HG03103 (cell line): ENCODE measurements around the gene SLC12A4.
"Not testable (repeated sequence)": the region's sequence is repeated elsewhere in the genome, so short reads cannot be mapped to it uniquely, and the experiment has no call there.

Experiments
- ATAC-seq: cut with Tn5 transposase; IDR thresholded peaks from one replicate; pipeline ENCODE4 v1.9.1; 2021; ENCODE audit warnings: low read depth; ENCODE audit not compliant: unreplicated experiment

Gene SLC12A4

DNA sequence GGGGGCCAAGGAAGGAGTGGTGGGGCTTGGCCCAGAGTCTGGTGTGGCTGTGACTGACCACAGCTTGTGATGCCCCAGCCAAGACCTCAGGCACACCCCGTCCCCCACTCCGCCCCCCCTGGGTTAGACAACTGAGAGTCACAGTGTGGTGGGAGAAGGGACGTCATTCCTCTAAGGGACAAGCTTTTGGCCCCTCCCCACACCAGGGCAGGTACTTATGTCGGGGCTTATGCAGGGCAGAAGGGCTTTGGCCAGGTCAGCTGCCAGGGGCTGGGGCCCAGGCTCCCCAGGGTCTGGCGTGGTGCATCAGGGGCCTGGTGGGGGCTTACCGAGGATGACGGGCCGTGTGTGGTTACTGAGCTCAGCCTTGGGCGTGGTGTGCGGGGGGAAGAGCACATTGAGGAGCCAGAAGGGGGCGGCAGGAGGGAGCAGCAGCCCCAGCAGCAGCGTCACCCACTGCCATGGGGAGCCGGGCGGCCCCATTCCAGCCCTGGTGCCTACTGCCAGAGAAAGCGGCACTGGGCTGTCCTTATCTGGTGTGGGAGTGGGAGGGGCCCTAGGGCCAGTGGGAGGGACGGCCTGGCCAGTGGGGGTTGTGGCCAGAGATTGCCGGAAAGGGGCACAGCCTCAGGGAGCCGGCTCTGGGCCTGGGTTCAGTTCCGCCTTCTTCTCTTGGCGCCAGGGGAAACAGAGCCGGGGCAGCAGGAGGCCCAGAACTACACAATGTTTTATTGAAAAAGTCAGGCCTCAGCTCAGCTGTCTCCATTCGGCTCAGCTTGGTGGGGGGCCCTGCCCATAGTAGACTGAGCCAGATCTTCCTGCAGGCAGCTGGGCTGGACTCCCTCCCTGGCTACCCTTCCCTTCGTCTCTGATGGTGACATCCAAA, 24.6 kb downstream of the SLC12A4 start, which contains the start of gene LCAT:
LCAT (minus strand) TSS at position 502 of the 886 bp plus-strand sequence; CDS start at position 483, 19 bp downstream.
- no peak for ATAC-seq

DNA sequence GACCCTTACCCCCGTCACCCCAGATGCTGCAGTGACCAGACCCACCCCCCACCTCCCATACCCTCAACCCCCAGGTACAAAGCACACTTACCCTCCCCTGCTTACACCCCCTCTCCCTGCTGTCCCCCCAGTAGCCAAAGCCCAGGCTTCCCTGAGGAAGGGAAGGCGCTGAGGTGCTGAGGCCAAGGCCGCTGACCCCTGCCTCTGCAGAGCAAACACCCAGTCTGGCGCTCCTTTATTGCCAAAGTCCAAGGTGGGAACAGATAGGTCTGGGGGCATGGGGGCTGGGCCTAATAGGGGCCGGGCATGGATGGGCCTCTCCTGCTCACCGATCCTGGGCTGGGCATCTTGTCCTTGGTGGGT, 25.2 kb downstream of the SLC12A4 start:
- no peak for ATAC-seq

DNA sequence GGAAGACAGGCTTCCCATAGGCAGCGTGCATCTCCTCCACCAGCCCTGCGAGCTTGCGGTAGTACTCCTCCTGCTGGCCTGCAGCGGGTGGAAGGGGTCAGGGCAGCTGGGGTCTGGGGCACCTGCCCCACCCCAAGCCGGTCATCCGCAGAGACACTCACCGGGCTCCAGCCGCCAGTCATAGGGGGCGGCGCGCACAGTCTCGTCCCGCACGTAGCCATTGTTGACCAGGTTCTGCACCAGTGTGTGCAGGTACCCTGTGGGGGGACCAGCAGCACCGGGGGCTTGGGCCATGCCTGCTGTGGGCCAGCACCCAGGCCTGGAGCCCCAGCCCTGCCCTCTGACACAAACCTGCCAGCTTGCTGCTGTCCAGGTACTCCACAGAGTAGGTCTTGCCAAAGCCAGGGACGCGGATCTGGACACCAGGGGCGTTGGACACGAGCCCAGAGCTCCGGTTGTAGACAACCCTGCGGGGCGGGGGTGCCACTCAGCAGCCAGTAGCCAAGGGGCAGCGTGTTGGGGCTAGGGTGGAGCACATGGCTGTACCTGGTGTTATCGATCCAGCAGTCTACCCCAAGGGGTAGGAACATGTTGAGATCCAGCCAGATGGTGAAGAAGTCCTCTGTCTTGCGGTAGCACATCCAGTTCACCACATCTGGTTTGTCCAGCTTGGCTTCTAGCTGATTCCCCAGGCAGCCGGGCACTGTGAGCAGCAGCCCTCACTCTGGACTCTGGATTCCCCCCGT, 25.8 kb downstream of the SLC12A4 start:
- no peak for ATAC-seq

DNA sequence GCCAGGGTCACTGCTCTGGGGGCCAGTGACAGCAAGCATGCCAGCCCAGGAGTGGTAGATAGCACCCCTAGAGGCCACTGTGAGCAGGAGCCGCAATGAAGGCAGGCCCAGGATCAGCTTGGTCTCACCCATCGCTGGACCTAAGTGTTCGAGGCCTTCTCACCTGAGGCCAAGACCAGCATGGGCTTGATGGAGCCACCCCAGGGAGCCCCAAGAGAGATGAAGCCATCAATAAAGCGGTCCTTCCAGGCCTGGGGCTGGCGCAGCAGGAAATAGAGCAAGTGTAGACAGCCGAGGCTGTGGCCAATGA, 26.3 kb downstream of the SLC12A4 start:
- ATAC-seq, result no peak

DNA sequence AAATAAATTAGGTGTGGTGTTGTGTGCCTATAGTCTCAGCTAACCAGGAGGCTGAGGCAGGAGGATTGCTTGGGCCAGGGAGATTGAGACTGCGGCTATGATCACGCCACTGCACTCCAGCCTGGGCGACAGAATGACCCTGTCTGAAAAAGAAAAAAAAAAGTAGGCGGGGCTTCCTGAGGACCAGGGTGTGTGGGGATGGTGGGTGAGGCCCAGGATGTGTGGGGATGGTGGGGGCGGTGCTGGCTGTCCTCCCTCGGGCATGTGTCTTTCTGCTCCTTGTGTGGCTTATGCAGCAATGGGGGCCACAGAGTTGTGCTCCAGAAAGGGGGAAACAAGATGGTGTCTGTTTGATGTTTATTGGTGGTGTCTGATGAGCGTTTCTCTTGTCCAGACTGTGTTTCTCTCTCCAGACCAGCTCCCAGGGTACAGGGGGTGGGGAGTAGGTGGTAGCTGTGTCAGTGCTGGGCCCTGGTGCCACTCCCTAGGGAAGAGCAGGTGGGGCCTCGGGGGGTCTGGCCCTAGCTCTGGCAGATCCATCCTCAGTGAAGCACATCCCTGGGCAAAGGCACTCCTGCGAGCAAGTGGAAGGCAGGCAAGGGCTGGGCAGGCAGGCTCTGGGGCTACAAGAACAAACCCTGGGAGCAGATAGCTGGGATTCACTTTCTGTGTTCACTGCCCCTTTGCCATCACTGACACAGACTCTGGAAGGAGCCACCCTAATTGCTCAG, 26.8 kb downstream of the SLC12A4 start:
- ATAC-seq, result no peak

DNA sequence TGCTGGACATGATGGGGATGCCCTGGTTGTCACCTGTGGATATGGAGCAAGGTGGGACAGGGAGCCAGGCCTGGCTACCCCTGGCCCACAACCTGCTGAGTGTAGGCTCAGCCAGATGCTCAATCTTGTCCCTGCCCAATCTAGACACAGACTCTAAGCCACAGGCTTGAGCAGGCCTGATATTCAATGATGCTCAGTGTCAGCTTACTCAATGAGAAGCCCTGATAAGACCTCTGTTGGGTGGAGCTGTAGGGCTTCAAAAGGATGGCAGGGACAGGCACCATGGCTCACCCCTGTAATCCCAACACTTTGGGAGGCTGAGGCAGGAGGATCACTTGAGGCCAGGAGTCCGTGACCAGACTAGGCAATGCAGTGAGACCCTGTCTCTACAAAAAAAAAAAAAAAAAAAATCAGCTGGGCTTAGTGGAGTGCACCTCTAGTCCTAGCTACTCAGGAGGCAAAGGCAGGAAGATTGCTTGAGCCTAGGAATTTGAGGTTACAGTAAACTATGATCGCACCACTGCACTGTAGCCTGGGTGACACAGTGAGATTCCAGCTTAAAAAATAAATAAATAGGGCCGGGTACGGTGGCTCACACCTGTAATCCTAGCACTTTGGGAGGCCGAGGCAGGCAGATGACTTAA, 27.9 kb downstream of the SLC12A4 start:
- no peak for ATAC-seq

DNA sequence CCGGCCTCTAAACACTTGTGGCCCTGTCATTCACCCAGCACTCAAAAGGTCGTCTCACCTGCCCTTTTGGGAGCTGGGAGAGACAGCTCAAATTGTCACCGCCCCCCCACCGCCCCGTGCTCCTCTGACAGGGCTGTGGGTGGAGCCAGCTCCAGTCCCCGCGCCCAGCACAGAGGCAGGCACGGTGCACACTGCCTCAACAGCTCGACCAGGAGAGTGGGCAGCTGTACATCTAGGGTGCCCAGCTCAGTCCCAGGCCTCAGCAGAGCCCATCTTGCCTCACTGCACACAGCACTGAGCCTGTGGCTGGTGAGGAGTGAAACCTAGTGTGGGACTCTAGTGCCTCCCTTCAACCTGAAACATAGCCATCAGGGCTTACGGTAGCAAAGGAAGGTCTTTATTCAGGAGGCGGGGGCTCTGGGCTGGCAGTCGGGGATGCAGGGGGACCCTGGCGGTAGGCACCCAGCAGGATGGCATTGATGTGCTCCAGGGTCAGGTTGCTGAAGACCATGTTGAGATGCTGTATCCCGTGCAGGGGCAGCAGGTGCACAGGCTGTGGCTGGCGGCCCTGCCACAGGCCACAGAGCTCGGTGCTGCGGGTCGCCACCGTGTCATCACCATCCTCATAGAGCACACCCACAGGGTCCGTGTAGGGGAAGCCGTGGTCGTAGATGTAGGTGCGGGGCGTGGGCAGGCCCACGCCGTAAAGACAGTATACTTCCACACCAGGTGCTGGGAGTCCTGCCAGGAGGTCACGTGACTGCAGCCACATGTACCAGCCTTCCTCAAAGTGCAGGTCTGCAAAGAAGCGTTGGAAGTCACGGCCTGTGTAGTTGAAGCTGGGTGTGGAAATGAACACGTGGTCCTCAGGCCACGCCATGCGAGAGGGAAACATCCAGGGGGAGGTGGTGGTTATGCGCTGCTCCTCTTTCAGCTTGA, 28.7 kb downstream of the SLC12A4 start:
- ATAC-seq, result no peak

DNA sequence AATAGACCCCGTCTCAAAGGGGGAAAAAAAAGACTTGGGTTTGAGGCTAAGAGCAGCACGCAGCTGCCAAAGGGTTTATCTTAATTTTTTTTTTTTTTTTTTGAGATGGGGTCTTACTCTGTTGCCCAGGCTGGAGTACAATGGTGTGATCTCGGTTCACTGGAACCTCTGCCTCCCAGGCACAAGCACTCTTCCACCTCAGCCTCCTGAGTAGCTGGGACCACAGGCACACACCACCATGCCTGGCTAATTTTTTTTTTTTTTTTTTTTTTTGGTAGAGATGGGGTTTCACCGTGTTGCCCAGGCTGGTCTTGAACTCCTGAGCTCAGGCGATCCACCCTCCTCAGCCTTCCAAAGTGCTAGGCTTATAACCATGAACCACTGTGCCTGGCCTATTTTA, 30.7 kb downstream of the SLC12A4 start:
- not testable (repeated sequence) for ATAC-seq

DNA sequence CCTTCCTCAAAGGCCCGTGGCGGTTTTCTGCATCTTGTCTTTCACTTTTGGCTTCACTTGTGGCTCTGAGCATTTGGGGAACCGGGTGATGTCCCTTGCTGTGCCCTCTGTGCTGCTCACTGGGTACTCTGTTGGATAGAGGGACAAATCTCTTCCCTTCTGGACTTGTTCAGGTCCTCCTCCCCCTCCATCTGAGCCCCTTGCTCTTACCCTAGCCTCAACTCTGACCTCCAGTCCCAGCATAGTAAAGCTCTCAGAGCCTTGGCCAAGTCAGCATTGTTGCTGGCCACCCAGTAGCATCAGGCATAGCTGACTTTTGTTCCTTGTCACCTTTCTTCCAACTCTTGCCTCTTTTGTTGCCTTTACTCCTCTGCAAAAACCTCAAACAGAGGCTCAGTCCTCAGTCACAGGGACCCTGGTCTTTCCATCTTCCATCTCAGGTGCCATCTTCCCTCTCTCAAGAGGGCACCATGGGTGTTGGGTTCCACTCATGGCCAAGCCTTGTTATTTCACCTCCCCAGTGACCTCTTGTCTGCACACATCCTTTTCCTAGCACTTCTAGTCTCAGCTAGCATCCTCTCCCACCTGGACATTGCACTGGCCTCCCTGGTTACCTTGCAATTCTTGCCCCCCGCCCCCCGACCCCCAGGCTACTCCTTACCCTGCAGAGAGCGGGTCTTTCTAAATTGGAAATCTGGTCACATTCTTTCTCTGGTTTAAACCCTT, 31.4 kb downstream of the SLC12A4 start:
- peak; percentile 45 for ATAC-seq

DNA sequence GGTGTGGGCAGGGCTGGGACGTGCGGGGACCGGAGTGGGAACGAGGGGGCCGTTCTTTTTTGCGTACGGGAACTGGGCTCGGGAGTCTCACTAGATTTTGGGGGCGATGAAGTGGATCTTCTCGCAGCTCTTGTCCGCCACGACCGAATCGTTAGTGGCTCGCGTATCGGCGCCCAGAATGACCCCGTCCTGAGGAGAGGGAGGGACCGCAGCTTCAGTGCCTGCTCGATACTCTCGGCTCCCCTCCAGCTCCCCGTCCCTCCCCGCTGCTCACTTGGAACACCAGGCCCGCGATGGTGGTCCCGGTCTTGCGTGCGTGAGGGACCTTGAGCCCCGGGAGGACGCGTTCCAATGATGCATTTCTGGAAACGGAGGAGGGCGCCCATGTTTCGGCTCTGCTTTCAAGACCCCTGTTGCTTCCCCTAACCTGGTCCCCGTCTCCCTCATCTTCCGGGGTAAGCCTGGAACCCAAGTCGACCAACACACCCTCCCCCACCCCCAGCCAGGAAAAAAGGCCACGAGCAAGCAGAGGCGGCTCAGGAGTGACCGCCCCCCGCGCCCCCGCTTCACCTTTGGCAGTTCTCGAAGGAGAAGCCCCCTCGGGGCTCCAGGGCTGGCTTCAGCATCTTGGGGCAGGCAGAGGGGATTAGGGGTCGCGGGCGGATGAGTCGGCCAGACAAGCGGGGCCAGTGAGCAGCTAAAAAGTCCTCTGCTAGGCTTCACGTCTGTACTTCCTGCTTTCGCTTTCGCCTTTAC, 32.1 kb downstream of the SLC12A4 start, which contains the start of gene PSMB10:
PSMB10 (minus strand) TSS at position 727 of the 756 bp plus-strand sequence; CDS start at position 626, 101 bp downstream.
- ATAC-seq, result no peak

DNA sequence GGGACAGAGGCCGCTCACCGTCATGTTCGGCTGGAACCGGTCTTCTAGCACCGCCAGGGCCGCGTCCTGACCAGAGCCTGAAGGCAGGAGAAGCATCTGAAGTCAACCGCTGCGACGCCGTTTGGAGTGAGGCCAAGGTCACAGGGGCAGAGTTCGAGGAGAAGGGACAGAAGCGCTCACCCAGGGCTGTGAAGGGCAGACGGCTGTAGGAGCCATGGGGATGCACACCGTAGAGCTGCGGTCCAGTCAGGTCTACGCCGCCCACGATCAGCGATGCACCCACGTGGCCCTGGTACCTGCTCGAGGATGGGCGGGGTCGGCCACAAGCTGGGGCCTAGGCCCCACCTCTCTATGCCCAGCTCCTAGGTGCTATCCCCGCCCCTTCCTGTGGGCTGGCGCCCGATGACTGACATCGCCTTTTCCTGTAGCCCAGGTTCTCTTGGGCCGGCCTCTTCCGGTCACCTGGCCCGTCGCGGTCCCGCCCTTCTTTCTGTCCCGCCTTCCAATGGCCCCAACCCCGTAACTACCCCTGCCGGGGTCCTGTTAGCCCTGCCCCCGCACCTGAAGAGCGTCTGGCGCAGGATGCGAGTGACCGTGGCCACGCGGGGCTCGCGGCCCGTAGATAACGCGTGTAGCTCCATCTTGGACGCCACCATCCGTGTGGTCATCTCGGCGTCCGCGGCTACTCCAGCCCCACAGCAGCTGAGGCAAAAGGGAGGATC, 32.9 kb downstream of the SLC12A4 start:
- ATAC-seq, result peak; percentile 84

DNA sequence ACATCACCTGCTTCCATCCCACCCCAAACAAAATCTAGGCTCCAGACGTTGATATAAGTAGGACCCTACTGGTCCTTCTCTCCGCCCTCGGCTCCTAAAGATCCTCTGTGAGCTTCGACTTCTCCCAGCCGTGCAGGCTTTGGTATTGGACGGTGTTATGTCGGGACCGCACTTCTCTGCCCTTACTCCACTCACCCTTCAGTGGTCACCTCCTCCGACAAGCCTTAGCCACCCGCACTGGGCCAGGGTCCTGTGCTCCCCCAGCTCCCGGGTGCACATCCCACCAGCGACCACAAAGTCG, 33.4 kb downstream of the SLC12A4 start:
- no peak for ATAC-seq

DNA sequence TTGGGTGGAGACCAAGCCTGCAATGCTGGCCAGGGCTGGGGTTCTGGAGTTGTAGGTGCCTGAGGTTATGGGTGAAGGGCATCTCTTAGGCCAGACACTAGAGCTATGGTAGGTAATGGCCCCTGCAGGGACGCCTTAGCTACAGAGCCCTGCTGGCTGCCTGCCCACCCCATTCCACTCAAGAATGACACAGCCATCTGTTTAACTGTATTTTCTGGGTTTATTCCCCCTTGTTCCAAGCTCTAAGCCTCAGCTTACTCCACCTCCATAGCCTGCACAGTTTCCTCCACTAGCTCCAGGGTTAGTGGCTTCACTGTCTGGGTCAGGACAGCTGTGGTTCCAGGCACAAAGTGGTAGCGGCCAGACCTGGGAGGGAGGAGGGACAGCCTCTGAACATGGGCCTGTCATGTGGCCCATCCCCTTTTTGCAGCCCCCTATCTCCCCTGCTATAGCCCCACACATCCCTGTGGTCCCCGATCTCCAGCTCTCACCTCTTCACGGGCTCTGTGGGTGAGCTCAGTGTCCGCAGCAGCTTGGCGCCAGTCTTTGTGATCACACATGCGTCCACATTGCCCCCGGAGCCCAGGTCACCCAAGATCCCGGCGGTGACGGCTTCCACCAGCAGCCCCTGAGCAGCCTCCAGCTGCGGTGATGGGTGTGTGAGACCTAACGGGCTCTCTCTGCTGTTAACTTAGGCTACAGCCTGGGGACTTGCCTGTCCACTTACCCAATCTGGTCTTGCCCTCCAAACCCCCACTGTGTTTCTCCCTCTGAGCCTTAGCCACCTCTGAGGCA, 33.9 kb downstream of the SLC12A4 start:
- no peak for ATAC-seq

DNA sequence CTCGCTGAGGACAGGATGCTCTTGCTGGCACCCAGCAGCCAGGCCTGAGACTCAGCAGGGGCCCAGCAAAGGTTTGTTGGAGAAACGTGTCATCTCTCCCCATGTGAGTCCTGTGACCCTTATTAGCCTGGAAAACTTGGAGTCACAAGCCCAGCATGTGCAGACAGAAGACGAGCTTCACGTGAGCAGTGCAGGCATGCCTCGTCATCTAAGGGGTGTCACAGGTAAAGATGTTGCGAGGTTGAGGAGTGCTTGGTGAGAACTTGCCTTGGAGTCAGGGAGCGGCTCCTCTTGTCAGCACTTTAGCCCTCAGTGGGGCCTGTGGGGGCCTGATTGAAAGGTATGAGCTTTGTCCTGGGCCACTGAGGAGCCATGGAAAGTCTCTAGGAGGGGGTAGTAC, 34.6 kb downstream of the SLC12A4 start:
- ATAC-seq, result no peak

DNA sequence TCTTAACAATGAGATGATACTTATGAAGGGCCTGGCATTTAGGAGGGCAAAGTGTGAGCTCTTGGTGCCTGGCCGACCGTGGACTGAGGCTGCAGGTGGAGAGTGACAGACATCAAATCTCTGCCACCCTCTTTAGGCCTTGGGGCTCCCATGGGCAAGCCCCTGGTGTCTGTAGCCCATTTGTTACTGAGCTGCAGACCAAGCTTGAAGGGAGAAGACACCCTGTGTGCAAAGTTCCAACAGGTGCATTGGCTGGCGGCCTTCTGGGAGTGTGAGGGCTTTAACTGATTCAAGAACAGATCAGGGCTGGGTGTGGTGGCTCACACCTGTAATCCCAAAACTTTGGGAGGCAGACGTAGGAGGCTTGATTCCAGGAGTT, 36.0 kb downstream of the SLC12A4 start:
- no peak for ATAC-seq

DNA sequence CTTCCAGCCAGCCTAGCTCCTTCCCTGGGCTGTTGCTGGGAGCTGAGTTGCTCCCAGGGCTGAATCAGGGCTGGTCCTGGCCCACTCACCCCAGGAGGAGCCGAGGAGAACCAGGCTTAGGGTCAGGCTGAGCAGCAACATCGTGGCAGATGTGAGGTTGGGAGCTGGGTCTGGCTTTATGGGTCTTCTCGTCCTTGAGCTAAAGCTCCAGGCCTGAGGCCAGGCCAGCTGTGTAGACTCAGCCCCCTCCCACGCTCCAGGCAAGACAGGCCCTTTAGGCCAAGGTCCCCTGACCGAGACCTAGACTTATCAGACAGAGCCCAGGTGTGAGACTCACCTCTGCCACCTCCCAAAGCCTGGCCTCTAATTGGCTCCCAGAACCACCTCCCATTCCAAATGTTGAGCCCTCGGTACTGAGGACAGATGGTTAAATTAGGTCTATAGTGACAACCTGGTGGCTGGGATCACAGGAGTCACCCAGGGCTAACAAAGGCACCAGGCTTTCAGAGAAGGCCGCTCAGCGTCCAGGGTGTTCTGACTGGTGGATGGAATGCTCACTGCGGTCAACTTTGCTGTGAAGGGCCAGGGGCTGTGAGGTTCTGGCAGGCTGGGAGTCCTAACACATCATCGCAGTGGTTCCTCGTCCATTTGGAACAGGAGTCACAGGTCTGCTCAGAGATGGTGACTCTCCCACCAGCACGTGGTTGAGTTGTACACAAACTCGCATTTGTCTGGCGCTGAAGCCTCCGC, 36.5 kb downstream of the SLC12A4 start, which contains the start of gene CTRL:
CTRL (minus strand) TSS at position 151 of the 750 bp plus-strand sequence; CDS start at position 141, 10 bp downstream.
- ATAC-seq, result no peak
